Activated CD4-positive, alpha-beta T cell treated with anti-CD3 and anti-CD28 coated beads for 4 hours (primary cell): ENCODE measurements around the gene JAML.
A peak's percentile ranks its signal among the peaks of the same experiment; 100 is the strongest.

Source experiments
- DNase-seq, 2 donors: peaks; one replicate each; pipeline ENCODE4 v3.0.0-alpha.2; 2020

JAML gene, protein sequence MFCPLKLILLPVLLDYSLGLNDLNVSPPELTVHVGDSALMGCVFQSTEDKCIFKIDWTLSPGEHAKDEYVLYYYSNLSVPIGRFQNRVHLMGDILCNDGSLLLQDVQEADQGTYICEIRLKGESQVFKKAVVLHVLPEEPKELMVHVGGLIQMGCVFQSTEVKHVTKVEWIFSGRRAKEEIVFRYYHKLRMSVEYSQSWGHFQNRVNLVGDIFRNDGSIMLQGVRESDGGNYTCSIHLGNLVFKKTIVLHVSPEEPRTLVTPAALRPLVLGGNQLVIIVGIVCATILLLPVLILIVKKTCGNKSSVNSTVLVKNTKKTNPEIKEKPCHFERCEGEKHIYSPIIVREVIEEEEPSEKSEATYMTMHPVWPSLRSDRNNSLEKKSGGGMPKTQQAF

DNA sequence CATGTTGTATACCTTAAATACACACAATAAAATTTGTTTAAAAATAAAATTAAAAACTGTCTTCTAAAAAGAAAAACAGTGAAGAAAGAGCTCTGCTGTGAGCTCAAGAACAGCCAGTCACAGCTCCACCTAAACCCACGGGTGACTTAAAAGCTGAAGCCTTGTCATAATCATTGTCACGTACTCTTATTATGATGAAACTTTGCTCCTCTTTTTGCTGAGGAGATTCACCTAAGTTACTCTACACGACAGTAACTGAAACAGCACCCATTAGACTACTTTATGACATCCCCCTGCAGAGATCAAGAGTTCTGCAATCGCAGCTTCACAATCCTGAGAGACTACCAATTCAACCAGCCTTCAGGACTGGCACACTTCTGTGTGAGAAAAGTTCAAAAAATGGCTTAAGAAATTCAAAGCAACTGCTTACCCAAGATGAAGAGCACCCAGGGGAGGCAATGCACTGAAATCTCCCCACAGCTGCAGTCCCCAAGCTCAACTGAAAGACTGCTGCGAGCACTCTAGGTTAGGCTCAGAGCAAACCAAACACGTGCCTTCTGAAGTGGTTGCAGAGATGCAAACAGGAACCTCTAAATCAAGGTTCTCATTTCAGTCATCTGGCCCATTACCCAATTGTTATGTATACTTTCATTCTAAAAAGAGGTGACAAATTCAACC, at the start of gene JAML:
Gene JAML (minus strand): TSS at position 501 of the 678 bp plus-strand sequence. CDS start 10,145 bp downstream, outside the sequence.
- DNase-seq: peak; percentile 52

DNA sequence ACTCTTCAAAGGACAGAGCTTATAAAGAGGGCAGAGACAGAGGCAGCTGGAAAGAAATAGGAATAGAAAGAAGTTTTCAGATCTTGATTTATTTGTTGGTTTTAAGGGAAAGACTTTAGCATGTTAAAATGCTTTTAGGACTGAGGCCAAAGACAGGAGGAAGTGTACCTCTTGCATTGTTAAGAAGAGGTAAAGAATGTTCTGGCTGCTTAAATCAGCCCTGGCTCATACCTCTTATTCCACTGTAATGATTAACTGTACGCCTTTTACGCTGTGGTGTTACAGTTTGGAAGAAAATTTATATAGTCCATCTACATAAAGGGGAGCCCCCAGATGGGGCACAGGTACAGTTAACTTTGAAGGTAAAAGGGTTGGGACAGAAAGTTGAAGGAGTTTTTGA, 49.4 kb upstream of the JAML start:
- no peak for DNase-seq

DNA sequence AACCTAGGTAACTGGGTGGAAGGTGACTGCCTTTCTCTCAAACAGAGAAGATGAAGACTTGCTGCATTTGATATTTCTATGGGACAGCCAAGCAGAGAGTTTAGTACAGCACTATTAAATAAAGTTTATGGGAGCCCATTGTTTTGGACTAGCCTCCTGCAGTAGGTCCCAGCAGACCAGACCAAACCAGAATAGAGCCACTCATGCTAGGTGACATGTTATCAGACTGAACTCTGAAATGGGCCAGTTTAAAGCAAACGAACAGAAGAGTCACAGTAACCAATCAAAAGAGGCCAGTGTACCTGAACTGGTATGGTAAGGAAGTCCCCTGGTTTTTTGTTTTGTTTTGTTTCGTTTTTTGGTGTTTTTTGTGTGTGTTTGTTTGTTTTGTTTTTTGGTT, 47.2 kb upstream of the JAML start:
- no peak for DNase-seq

DNA sequence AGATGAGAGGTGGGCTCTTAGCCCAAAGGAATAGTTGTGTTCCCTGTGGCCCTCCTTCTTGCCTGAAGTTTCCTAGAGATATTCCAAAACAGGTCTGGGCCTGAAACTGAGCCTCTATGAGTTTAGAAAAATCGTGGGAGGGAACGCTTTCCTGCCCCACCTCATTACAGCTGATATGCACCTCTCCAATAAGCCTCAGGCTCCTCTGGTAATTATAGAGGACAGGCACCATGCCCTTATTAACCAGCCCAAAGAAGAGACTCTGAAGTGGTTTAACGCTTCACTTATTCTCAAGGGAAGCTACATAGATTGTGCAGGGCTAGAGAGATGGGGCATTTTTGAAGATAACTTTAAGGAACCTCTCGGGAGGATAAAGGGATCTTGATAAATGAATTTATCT, 42.7 kb upstream of the JAML start:
- no peak for DNase-seq

DNA sequence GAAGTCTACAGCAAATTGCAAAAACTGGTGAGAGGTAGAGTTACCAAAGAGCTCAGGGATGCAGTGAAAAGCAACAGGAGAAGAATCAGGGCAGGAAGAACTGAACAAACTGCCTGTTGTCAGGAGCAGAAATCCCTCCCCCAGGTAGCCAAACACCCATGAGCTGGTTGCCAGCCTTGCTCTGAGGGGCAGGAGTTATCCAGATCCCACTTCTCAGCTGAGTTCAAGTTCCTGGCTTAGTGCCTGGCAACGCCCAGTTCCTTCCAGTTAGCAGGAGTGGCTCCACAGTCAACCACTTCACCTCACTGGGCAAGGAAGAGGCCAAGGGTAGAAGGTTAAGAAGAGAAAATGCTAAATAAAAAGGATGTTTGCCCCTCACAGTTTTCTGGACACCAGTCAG, 41.1 kb upstream of the JAML start:
- no peak for DNase-seq

DNA sequence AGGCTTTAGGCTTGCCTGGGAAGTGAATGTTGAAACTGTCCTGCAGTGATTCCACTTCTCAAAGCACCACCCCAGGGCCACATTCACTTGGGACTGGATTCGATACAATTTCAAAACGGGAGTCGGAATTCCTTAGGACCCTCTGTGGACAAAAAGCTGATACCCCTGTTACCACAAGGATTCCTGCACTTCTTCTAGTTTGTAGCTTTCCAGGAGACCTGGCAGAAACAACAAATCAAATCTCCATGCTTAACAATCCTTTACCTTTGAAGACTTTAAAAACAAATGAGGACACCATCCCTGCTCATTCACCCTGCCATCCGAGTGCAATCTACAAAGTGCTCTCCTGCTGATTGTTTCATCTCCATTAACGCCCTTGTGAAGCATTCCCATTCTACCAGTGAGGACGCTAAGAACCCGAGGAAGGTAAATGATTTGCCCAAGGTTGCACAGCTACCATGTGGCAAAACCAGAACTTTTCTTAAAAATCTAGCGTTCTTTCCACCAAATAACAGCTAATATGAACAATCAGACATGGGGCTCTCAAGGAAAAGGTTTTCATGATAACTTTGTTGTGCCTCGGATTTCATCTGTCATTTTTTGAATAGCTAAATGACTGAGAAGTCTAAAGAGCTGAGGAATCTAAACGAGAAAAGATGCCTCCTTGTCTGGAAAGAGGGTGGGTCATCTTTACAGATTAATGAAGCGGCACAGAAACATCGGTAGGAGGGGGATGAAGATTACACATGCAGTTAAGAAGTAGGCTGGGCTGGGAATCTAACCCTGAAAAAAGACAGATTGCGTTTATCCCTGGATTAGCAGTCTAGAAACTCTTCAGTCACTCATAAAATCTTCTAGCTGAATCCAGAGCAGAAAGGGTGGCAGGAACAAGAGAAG, 40.0 kb upstream of the JAML start:
- DNase-seq: no peak

DNA sequence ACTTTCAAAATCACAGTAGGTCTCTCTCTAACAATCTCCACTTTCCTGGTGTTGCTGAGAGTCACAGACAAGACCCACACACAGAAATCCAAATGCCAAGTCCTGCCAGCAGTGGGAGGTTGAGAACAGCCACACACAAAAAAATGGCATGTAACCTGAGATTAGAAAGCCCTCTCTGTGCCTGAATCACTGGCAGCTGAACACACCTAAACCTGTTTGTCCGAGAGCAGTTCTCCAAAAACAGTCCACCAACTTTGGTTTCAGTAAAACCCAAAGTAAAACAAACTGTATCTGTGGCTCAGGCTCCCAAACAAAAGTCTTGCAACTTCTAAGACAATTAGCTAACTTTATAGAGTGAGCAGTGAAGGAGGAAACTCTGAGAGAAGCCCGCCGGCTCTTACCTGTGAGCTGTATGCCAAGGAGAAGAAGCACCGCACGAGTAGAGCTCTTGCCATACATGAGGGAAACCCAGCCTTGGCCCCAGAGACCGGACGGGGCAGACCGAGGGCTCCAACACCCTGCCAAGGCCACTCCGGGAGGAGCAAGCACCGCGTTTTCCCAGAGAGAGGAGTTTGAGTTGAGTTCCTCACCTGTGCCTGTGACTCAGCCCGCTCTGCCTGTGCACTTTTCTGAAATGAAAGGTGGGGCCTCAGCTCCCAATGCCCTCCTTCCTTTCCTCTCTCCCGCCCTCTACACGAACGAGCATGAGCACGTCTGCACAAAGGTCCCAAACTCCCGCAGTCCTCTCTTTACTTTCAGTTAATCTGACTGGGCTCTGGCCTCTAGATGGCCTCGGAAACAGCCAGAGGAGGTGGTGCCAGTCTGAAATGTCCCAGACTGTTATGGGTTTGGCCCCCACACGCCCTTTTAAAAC, 39.1 kb upstream of the JAML start, which contains the start of gene MPZL2:
Gene MPZL2 (minus strand): TSS at position 603 of the 874 bp plus-strand sequence. CDS start 144 bp downstream, at position 459.
- DNase-seq: peak; percentile 23 to 35

DNA sequence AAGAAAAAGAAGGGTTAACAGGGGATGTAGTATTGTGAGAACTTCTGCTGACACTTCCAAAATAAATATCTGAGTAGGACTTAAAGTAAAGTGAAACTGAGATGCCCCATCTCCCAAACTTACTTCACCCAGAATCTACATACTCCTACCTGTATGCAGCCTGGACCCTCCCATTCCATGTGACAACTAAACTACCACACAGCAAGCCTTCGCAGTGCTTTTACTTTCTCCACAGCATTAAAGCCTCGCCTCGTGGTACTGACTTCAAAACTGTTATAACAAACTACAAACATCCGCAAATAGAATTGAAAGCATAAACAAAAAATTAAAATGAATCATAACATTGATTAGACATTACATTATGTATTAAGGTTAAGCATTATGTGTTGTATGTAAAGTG, 38.3 kb upstream of the JAML start:
- DNase-seq: no peak

DNA sequence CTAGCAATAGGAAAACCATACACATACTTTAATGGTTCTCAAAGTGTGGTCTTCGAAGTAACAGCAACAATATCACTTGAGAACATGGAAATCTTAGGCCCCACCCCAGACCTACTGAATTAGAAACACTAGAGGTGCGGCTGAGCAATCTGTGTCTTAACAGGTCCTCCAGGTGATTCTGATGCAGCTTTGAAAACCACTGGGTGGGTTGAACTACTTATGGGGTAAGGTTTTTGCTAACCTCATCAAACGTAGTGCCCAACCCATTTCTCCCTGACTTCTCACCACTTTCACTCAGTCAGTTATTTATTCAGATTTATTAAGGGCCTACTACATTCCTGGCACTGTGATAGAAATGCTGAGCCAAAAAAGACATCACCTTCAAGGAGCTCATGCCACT, 35.5 kb upstream of the JAML start:
- no peak for DNase-seq

DNA sequence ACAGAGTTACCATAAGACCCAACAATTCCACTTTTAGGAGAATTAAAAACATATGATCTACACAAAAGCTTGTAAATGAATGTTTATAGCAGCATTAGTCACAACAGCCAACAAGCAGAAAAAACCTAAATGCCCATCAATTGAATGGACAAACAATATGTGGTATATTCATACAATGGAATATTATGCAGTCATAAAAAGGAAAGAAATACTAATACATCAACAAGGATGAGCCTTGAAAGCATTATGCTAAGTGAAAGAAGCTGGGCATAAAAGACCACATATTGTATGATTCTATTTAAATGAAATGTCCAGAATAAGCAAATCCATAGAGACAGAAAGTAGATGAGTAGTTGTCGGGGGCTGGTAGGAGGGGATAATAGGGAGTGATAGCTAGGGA, 34.3 kb upstream of the JAML start:
- no peak for DNase-seq

DNA sequence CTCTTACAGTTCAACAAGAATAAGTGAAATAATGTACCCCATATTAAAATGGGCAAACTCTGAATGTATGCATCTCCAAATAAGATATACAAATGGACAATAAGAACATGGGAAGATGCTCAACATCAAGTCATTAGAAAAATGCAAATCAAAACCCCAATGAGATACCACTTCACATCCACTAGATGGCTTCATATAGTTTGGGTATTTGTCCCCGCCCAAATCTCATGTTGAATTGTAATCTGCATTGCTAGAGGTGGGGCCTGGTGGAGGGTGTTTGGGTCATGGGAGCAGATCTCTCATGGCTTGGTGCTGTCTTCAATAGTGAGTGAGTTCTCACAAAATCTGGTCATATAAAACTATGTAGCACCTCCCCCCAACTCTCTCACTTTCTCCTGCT, 33.6 kb upstream of the JAML start:
- DNase-seq: no peak

DNA sequence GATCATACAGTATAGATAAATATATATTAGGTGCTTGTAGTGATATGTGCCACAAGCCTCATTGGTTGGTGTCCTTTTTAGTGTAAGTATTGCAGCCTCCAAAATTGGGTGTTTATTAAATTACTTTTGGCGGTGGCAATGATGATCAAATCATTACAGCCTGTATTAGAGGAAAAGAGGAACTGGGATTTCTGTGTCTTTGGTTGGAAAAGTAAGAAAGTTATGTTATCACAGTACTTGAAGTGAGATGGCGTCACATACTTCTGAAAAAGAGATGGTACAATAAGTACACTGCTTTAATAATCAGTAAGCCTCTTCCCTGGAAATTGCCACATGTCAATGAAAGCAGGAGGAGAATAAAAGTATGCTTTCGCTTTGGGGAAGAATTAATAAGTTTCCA, 27.9 kb upstream of the JAML start:
- no peak for DNase-seq

DNA sequence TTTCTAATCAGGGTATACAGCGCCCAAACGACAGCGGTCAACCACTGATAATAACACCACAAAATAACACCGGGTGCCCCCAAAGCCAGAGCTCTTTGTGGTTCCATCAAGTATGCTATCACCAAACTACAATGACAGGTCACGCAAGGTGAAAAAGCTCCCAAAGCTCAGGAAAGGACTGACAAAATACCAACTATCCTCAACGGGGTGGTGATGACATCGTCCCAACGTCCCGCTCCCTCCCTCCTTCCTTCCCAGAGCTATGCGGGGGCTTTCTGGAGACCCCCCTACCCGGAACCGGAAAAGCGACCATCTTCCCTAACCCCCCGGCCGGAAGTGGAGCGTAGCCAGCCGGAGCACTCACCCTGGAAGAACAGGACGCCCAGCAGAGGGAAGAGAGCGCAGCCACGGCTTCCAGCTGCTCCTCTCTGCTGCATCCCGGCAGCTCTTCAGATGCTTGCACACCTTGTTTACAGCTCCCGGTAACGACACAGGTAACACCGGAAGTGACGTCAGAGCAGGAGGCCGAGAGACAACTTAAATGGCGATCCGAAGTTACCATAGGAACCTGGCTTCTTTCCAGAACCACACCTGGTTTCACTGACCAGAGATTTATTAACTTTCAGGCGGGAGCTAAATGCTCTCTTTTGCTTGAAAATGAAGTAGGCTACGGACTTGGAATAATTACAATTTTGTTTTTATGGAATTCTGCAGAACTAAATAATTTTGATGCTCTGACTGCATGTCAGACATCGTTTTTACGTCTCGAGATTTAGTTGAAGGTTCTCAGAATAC, 27.2 kb upstream of the JAML start, which contains the start of gene MPZL3:
Gene MPZL3 (minus strand): TSS at position 508 of the 795 bp plus-strand sequence. CDS start 71 bp downstream, at position 437.
- DNase-seq: peak; percentile 87 to 88

DNA sequence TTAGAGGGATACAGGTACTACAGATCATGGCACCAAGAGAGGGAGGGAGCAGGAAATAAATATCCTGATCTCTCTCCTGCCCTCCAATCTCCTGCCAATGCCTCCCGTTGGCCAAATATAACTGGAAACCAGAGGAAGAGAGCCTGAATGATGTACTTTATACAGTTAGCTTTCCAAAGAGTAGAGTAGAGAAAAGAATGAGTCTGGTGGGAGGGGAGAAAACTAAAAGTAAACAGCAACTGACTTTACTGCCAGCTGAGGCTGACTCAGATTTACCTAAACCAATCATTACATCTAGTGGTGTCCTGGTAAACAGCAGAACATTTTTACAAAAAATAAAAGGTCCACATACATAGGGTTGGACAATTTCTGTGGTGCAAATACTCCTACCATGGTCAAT, 22.2 kb upstream of the JAML start:
- no peak for DNase-seq

DNA sequence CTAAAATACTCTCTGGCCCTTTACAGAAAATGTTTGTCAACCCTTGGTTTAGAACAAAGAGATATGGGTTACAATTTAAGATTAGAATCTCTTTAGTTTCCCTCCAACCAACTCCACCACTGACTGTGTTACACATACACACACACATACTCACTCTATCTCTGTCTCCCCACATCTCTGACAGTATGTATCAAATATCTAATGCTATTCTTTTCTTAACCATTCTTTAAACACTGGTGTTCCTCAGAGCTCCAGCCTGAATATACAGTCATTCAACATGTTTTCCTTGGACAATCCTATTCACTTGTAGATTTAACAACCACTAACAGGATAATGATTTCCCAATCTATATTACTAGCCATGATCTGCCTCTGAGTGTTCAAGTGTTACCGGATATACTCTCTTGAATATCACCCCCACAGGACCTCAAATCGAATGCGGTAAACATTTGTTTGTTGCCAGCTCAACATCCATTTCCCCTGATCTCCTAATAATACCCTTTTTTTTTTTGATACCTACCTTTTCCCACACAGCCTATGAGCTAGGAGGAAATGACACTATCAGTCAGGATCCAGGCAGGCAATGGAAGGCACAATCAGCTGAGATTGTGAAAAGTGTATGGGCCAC, 21.2 kb upstream of the JAML start:
- DNase-seq: no peak

DNA sequence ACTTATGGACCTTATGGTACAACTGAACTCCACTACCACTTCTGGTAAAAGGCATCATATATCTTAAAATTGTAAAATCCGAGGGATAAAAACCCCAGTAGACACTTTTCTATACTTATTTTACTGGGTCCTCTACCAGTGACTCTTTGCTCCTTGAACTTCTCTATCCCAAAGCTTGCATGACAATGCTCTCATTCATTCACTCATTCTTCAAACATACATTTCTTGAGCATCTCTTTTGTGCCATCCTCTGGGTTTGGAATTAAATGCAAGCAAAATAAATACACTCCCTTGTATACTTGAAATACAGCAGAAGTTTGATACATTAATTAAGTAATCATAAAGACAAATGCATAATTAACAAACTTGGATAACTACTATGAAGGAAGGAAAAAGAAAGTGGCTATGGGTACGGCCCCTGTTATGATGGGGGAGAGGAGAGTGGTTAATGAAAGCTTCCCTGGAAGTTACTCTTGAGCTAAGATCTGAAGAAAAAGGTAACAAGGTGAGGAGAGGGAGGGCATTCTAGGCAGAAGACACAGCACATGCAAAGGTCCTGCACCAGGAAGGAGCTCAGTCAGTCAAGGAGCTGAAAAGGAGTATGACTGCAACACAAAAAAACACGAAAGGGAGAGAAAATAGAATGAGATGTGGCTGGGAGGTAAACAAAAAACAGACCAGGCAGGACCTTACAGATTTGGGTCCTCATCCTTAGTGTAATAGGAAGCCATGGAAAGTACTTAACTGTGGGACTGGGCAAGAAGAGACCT, 19.4 kb upstream of the JAML start:
- no peak for DNase-seq

DNA sequence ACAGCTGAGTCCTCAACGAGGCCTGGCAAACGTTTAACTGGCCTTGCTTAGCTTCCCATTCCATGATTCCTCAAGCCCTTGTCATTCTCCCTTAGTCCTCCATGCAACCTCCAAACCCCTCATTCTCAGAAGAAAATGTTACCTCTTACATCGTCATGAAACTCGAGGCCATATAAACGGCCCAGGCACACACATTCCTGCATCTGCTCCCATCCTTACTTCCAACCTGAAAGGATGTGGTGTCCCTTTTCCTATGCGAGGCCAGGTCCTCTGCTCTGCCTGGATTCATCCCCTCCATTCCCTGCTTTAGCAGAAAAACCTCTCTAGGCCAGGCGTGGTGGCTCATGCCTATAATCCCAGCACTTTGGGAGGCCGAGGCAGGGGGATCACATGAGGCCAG, 18.4 kb upstream of the JAML start:
- DNase-seq: no peak

DNA sequence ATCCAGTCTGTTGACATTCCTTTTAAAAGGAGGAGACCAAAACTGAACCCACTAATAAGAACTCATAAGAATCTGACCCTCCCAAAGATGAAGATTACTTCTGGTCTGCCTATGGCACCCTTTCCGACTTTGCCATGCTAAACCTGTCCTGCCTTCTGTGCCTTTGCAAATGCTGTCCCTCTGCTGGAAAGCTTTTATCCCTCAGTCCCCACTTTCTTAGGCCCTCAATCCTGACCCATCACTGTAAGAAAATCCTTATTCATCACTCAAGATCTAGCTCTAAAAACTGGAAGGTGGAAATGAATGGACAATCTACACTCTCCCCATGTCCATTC, 16.9 kb upstream of the JAML start:
- DNase-seq: no peak

DNA sequence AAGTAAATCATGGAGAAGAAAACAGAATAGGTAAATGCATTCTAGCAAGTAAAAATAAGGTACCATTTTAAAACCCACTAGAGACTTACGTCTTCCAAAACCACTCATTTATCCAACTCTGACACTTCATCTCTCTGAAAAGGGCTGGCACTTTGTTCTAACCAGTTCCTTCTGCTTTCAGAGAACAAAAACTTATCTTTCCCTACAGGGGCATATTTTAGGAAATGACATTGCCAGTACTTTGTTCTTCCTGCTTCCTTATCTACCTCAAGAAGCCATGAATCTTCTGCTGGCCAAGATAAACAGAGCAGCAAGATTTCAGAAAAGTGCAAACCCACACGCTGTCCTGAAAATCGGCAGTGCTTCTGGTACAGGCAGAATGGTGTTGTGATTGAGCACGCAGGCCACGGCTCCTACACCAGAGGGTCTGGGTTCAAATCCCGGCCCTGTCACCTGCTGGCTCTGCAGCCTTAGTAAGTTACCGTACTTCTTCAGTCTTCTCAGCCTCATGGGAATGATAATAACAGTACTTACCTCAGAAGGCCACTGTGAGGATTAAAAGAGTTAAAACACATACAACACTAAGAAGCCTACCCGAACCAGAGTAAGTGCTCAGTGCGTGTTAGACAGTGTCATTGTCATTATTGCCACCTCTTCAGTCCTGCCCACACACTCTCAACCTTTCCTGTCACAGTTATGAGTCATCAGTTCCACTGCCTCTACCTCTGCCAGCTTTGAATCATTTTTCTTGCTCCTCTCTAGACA, 16.4 kb upstream of the JAML start:
- peak; percentile 73 for DNase-seq
